GM19025 (cell line): Measurements from ENCODE around the gene COL19A1.

ENCODE experiments used
- ATAC-seq: cut with Tn5 transposase; IDR thresholded peaks from one replicate; pipeline ENCODE4 v1.9.1; 2021; ENCODE audit warnings: mild to moderate bottlenecking, low read depth, moderate library complexity; ENCODE audit not compliant: unreplicated experiment

COL19A1 gene

GRCh38 chr6:70040766-70041165, 174.4 kb downstream of the COL19A1 start:
- ATAC-seq, result no peak

DNA sequence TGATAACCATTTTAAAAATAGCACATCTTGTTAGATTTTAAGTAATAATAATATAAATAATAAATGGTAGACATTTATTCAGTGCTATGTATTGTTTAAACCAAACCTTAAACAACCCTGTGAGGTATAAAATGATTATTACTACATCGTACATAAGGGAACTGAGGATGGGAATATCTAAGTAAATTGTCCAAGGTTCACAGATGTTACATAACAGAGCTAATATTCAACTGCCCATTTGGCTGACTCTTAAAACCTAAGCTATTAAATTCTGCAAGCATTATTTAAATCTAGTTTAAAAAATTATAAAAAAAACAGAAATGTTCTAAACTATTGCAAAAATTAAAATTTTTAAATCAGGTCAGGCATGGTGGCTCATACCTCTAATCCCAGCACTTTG, 175.1 kb downstream of the COL19A1 start:
- ATAC-seq, result no peak

- no peak for ATAC-seq
Observed at GRCh38 chr6:70045413-70045812, 179.1 kb downstream of the COL19A1 start.

DNA sequence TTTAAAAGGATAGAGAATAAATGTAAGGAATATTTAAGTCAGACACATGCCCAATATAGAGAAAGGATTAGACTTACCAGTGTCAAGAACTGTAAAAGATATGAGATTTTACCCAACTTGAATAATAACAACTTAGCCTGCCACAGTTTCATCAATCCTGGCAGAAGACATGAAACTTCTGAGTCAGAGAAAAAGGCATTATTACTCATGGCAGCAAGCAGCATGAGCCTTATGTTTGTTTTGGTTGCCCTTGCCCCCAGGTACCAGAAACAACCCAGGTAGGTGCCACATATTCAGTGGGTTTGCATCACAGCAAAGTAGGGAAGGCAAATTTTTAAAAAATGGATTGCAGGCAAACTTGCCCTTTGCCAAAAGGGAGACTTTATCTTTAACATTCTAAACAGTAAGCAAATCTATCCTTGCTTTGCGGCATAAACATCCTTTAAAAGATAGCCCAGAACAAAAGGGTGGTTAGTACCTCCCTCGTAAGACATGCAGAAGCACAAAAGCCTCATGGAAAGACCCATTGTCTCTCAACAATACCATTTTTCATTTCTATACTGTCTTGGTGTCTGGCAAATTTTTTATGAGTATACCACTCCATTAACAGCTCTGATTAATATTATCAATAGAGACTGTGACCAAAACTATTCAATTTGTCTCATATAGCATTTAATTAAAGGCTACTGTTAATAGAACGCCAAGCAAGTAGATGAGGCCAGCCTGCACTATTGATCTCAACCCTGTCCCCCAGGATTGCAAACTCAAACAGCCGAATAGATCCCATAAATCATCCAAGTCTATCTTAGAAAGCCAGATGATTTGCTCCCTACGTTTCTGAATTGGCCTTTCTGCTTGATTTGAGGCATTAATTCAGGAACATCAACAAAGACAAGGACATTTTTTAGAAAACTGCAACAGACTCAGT, 185.1 kb downstream of the COL19A1 start:
- no peak for ATAC-seq

DNA sequence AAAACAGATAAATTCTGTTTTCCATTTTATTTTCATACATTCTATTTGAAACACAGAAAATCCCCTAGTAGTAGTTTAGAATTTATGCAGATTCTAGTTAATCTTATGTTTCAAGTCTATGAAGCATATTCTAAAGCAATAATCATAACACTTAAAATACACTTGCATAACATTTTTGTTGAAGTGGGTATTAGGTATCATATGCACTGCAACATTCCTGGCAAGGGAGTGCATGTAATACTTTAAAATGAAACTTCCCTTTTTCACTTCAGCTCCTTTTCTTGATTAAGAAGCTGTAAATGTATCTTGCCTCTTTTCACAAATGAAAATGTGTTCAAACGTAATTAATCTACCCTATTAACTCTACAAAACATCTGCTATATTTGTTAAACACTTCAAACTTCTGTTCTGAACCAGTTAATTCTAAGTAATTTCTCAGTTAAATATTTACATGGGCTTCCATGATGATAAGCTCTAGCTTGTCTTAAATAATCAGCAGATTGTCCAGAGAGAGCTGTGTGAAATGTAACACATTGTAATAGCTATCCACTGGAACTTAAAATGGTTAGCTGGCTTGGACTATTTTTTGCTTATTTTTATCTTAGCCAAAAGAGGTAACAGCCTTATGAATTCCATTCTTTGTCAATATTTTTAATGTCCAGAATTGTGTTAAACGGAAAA, 192.8 kb downstream of the COL19A1 start:
- ATAC-seq, result no peak

- no peak for ATAC-seq
Observed at GRCh38 chr6:70060680-70061079, 194.3 kb downstream of the COL19A1 start.

- ATAC-seq, result no peak
Observed at GRCh38 chr6:70061546-70061945, 195.2 kb downstream of the COL19A1 start.

- ATAC-seq, result no peak
Observed at GRCh38 chr6:70062010-70062409, 195.7 kb downstream of the COL19A1 start.

GRCh38 chr6:70072540-70073179, 206.3 kb downstream of the COL19A1 start:
- no peak for ATAC-seq

GRCh38 chr6:70073637-70074036, 207.3 kb downstream of the COL19A1 start:
- no peak for ATAC-seq

DNA sequence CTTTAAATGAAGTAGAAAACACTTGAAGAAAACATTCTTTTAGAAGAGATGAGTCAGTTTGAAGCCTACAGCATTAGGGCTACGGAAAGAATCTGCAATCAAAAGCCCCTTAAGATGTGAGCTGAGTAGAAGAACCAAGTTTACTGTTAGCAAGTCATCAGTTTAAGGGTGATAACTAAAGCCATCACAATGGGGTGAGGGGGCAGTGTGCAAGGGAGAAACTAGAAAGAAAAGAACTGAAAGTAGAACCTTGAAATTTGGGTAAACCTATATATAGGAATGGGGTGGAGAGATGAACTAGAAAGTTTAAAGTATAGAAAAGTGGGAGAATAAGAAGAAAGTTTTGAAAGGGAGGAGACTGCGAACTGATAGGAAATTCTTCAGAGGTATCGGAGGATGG, 212.9 kb downstream of the COL19A1 start:
- ATAC-seq, result no peak

DNA sequence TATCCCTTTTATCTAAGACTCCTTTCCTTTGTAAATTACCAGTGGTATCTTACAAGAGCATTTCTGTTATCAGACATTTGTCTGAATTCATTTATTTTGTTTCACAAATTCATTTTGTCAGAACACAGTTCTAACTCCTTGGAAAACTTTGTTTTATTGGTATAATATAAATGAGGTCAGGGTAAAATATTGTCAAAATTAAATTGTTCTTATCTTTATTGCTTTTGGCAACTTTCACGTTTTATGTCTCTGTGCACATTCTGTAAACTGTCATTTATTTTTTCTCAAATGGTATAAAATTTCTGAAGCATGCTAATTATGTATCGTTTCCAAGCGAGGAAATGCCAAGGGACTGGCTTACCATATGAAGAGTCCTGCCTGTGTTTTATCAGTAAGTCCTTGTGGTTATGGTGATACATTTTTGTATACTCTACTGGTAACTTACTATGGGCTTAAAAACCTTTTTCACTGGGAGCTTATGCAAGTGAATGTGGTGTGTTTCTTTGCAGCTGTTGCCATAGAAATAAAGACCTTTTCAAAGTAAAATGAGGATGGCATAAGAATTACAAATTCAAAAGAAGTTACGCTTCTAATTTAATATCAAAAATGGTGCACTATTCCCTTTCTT, 214.2 kb downstream of the COL19A1 start:
- no peak for ATAC-seq

- ATAC-seq, result no peak
Observed at GRCh38 chr6:70082830-70083229, 216.5 kb downstream of the COL19A1 start.

- no peak for ATAC-seq
Observed at GRCh38 chr6:70086806-70087205, 220.4 kb downstream of the COL19A1 start.

- ATAC-seq, result no peak
Observed at GRCh38 chr6:70094156-70094555, 227.8 kb downstream of the COL19A1 start.

GRCh38 chr6:70099732-70100131, 233.4 kb downstream of the COL19A1 start:
- ATAC-seq, result no peak

DNA sequence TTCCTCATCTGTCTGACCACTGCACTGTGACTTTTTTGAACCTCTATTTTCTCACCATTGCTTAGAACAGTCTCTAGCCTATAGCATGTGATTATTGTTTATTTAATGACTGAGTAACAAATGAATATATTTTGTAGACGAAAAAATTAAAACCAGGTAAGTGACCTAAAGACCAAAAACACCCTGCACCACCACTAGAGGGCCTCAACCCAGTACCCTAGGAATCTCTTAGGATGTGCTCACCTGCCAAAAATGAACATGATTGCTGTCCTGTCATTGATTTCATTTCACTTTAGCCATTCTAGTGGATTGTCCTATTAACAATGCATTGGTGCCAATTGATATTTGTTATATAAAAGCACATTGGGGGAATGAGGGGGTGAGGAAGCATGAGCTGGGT, 237.4 kb downstream of the COL19A1 start:
- no peak for ATAC-seq

DNA sequence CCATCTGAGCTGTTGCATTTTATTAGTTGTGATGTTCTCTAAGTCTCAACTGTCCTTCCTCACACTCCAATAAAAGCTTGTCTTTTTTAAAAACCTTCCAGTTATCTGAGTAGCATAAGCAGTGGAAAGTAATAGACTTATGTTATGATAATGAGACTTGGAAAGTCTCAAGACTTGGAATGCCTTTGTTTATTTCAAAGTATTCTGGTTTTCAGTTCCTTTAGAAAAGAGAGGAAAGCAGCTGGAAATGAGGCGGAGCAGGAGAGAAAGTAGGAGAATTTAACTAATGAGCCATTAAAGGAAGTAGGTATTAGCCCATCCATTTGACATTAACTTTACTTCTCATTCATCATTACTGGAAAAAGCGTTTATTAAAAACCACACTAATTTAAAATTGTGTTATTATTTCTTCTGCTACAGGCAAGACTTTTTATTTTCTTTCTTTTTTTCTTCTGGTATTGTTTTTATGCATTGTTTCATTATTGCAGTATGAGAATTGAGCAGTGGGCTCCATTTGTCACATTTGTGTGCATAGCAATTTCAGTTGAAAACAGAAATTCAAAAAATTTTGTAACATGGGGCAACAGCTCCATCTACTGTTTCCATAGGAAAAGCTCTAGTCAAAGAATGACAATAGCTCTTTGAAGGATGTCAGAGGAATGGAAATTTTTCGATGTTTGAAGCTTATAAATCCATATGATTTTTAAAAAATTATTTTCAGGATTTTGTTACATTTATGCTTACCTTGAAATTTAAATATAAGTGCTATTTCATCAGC, 241.7 kb downstream of the COL19A1 start:
- no peak for ATAC-seq

GRCh38 chr6:70110126-70111022, 244.0 kb downstream of the COL19A1 start:
- no peak for ATAC-seq
